HG03378 (cell line): ENCODE results near the gene MYO1D.

Source experiments
- ATAC-seq: cut with Tn5 transposase; IDR thresholded peaks from one replicate; pipeline ENCODE4 v1.9.1; 2021; ENCODE audit warnings: mild to moderate bottlenecking, moderate library complexity; ENCODE audit not compliant: unreplicated experiment

The MYO1D gene

DNA sequence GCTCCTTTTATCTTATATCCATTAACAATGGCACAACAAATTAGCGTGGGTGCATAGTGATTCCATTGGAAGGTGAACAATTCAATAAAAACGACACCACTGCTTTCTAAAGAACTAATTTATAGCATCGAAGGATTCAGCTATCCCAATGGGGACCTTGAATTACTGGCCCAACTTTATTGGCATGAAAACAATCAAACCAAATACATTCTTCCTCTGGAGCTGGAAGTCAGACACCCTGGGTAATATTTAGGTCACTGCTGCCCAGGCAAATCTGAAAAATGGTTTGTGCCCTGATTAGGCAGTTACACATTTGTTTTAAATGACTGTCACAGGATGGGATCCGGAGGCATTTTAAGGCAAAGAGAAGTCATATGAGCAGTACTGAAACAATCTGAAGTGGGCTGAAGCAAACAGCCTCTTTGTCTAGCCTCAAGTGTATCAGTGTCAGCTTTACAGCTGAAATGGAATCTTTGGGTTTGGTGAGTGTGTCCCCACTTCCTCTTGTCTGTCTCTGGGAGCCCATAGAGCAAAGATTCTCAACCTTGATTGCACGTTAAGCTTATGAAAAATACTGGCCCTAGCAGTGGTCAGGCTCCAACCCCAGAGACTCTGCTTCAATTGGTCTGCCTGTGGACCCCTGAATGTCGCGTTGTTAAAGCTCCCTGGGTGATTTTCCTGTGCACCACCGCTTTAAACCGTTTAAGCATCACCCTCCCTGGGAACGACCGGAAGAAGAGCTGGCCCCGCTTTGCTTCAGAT is 359.8 kb downstream of the MYO1D start:
- no peak for ATAC-seq

DNA sequence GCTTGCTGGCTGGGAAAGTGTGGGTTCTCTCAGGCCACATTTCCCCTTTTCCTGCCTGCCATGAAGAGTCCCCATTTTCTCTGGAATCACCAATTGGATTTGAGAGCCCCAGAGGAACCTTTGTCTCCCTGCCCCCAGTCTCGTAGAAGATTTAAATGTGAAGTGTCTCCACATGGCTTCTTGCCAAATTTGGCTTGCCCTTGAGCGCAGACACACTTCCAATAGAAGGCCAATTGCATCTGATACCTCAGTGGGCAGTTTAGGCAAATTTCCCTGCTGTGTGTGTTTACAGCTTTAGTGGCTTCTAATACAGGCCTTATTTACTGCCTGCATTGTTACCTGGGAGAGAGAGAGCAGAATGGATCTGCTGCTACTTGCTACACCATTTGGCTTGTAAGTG is 360.5 kb downstream of the MYO1D start:
- ATAC-seq, result no peak

DNA sequence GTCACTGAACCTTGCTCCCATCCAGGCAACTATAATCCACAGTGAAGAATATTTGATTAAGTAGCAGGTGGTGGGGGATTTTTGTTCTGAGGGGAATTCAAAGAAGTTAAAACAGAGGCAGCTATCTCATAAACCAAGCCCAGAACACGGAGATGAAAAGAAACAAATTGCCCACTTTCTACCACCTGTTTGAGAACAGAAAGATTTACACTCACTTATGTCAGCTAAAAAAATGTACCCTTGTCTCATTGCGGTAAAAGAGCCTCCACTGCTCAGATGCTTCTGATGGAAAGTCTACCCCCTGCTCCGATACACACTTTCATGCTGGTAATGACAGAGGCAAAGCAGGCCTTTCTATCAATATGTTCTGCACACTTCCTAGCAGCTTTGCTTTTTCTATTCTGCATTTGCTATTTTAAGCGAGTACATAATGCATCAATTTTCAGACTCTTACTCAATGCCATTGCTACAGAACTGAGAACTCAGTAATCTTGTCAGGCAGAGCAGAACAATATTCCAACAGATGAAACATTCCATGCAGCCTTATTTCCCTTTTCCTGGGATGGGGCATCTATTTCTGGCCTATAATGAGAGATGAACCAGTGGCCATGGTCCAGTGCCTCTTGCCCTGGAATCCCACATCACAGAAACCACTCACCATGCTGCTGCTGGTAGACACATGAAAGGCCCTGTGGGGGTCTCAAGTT is 361.1 kb downstream of the MYO1D start:
- ATAC-seq, result peak; percentile 41

DNA sequence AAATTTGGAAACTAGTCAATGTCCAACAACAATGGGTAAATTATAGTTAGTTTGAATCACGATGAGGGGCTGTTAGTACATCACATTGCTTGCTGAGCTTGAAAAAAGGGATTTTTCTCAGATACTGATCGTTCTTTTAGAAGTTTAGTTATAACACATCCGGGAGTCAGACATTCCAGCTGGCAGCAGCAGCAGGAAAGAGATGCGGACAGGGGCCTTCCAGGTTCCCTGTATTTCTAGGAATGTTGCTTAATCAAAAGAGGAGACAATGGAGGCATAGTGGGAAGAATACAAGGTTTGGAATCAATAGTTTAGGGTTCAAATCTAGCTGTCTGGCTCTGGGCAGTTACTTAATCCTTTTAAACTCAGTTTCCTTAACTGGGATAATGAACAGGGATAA is 362.3 kb downstream of the MYO1D start:
- ATAC-seq, result no peak

DNA sequence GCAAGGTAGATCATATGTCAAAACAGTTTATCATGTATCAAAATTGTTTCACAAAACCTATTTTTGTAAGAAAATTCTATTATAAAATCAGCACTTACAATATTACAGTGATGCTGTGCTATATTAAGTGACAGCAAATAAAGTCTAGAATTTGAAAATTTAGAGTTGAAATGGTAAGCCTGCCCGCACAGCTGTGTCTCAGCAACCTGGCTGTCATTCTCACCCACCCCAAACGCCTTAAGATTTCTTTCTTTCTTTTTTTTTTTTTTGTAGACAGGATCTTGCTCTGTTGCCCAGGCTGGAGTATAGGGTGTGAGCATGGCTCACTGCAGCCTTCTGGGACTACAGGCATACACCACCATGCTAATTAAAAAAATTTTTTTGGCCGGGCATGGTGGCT is 363.3 kb downstream of the MYO1D start:
- no peak for ATAC-seq

DNA sequence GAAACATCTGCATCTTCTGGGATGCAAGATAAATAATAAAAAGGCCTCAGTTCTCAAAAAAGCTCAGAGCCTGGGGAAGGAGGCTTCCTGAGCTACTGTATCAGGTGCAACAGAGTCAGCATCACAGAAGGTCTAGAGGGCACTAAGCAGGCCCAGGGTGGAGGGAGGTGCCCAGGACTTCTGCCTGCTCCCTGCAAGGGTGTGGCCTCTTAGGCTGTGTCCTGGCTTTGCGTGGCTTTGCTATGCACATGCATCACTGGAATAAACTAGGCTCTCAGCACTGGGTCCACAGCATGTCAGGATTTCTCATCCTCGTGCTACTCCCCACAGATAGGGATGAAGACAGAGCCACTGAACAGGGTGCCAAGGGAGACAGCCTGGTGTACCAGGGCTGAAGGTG is 364.6 kb downstream of the MYO1D start:
- no peak for ATAC-seq

DNA sequence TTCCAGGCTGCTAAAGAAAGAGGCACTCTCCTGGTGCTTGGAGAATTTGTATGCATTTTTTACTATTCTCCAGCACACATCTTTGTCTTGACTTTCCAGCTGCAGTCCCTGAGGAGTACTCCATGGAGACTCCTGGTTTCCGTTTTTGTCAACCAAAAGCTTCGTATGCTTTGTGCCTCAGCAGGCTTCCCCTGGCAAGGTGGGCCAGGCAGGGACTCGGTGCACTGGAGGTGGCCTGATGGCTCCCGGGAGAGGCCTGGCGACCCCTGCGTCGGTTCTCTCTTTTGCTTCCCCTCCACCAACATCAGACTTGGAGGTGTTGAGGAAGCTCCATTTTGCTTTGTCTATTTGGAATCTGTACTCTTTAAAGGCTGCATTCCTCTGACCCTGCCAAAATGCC is 366.5 kb downstream of the MYO1D start:
- ATAC-seq, result no peak

DNA sequence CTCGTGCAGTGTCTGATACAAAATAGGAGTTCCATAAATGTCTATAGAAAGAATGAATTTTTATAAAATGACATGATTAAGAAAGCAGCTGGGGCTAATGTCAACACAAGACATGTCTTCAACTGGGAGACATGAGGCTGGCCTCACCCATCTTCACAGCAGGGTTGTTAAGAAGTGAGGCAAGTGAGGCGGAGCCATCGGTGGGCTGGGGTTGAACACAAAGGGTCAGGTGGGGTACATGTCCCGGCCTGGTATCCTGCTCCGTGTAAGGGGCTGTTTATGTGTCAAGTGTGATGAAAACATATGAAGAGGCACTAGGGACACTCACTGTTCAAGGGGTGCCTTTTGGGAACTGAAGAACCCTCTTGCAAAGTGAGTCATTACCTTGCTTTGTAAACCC is 368.0 kb downstream of the MYO1D start:
- ATAC-seq, result no peak

DNA sequence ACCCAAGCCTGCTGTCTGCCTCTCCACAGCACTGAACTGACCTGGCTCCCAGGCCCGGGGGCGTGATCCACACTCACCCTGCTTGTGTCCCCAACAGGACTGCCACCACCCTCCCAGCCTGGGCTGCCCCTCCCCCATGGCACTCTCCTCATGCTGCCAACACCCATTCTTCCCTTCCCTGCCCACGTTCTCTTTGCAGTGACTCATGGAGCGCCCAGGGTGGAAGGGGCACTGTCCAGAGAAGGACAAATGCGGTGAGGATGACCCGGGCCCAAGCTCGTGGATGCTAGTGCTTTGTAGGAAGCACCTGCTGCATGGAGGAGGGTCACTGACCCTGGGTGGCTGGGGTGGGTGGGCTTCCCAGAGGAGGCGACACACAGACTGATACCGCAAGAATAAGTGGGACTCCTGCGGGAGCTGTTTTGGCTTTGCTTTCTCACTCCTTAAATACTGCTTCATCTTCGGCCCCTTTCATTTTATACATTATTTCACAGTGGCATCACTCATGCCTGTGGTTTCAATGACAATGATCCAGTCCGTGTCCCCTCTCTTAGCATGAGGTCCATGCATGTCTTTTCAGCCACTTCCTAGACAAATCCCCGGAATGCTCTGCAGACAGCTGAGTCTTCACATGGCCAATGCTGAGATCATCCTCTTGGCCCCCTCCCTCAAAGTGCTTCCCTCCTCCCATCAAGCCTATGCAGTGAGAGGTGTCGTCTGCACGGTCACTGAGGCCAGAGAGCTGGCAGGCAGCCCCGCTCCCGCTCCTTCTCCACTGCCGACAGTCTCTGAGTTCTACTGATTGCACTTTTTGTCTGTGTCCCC is 372.5 kb downstream of the MYO1D start:
- ATAC-seq, result no peak

DNA sequence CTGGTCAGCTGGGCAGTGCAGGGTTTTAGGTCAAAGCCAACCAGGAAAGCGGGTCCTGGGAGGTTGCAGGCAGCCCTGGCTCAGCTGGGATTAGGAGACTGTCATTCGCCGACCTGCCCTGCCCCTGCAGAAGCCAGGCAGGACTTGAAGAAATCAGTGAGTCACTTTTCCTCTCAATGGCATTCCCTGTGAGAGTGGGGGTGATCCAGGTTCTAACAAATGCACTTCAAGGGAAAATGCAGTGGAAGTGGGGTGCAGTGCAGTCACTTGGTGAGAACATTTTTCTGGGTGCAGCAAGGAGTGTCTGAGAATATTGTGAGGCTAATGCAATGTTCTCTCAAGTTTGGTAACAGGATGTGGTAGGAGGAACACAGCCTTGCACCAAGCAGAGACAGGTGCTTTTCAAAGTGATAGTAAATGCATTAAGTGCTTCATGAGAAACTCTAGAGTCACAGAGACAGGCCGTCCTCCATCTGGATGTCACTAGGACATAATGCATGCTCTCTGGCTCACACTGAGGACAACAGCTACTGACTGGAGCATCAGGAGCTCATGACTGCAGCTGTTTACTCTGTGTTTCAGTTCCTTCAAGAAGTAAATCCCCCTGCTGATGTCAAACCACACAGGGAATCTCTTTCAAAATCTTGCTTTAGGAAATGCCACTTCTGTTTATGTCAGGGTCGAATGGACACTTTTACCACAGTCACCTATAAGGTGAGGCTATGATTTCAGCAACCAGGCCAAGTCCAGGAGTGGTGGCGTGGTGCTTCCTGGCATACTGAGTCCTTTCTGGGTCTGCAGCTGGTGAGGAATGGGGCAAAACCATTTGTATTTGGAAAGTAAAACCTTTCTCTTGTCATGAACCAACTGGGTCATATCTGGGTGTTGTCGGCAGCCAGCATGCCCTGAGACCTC is 373.4 kb downstream of the MYO1D start:
- peak; percentile 81 for ATAC-seq

DNA sequence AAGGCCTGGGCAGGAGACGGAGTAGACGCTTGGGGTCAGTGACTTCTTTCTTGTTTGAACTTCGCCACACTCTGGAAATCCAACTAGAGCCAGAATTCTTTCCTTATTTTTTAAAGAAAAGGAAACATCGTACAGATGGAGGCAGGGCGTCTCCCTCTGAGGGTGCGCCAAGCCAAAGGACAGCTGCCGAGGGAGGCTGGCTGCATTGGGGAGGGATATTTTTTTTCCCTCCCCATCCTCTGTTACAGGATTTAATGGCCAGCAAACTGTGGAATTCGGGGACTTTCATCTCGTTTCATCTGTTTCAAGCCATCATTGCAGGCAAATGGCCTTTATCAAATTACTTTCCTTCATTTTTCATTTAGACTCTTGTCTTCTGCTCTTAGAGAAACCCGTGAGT is 374.2 kb downstream of the MYO1D start:
- no peak for ATAC-seq

DNA sequence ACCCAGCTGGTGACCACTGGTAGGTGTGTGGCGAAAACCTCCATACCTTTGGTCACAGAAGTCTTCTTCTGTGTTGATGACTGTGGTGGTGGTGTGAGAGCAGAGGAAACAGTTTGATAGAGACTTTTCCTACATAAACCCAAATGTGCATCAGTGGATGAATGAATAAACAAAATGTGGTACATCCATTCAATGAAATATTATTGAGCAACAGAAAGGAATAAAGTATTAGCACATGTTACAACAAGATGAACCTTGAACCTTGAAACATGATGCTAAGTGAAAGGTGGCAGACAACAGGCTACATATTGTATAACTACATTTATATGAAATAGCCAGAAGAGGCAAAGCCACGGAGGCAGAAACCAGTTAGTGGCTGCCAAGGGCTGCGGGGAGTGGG is 374.9 kb downstream of the MYO1D start:
- ATAC-seq, result no peak

DNA sequence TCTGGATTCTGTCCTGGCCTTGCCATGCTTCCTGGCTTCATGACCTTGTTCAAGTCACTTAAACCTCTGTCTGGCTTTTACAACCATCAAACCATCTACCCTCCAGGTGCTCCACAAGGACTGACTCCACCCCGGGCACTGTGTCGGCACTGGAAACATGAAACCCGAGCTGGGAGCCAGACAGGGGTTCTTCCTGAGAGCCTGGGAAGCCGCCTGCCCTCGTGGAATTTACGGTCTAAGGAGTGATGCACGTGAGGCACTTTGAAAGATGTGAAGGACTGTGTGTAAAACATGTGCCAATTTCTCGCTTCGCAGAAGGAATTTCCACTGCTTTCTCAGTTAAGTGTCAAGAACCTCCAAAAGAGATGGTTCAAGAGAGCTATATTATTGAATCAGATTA is 378.5 kb downstream of the MYO1D start:
- no peak for ATAC-seq

DNA sequence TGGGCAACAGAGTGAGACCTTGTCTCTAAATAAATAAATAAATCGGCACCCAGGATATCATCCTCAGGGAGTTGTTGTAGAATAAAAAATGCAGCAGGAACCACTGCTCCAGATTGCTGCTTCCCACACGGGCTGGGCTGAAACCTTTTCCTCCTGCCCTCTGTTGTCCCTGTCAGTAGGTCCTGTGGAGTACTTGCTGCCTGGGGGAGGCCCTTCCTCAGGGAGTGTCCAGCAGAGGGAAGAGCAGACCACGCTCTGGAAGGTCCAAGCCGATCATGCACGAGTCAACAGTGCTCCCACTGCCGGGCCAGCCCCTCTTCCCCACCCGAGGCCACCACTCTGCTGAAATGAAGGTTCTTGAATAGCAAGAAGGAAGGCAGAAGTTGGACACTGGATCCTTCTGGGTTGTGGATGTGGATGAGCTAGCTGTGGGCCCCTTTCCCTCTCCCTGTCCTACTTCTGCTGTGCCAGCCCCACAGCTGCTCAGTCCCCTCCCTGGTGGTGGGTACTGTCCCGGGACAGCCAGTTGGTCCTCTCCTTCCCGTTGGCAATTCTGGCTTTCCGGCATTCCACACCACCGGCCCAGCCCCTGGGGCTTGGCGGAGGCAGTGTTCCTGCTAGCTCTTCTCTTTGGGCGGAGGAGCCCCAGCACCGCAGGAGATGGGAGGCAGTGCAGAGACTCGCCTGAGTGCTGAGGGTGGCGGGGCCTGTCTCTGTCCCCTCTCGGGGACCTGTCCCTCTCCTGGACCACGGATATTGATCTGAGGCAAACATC is 379.3 kb downstream of the MYO1D start:
- no peak for ATAC-seq

DNA sequence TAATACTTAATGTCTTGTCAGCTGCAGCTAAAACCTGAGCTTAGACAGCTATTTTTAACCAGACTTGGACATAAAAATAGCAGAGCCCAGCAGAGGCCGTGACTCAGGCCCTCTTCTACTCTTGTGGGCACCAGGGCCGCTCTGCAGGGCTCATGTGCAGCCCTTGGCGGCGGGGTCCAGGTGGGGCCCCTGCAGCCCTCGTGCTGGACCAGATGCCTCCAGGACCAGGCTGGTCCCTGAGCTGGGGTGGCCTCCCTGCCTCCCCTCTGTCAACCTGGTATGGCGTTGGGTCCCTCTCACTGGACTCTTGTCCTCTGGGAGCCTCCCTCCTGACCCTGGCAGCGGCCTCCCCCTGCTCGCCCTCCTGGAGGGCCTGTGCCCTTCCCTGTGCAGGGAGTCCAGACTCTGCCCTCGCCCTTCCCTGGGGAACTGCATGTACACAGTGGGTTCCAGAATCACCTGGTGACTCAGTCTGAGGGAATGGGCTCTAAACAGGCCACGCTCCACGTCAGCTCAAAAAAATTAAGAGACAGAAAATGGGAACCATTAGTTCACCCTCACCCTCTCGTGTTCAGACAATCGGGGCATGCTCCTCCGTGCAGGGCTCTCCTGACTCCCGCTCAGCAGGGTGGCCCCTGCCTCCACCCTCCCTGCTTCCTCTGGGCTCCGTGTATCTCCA is 380.4 kb downstream of the MYO1D start:
- ATAC-seq, result no peak

DNA sequence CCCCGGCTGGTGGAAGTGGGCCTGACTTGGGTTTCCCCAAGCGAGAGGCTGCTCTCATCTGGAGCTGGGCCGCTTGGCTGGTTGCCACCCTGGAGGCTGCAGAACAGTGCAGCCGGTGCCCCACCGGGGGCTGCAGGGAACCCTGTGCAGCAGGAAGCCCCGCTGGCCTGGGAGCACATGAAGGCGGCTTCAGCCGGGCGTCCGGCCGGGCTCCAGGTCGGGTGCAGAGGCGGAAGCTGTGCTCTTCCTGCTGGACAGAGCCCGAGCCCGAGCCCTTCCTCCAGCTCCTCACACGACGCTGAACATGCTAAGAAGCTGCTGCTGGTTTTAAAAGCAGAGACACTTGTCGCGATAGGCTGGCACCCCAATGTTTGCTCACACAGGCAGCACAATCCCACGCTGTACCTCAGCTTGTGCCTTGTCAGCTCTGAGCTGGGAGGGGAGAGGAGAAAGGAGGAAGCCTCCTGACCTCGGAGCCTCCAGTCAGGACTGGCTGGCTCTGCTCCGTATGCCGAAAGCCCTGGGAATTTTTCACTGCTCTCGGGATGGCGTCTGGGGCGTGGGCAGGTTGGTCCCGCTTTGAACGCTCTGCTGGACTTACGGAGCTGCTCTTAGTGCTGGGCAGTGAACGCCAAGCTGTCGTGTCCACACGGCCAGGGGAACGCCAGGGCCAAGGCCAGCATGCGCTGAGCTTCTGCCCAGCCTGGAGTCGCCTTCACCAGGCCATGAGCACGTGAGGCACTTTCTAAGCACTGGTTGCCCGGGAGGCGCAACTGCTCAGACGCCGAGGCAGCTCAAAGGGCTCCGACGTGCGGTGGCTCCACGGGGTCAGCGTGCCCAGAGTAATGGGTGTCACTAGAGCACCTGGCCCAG is 381.3 kb downstream of the MYO1D start:
- ATAC-seq, result no peak

DNA sequence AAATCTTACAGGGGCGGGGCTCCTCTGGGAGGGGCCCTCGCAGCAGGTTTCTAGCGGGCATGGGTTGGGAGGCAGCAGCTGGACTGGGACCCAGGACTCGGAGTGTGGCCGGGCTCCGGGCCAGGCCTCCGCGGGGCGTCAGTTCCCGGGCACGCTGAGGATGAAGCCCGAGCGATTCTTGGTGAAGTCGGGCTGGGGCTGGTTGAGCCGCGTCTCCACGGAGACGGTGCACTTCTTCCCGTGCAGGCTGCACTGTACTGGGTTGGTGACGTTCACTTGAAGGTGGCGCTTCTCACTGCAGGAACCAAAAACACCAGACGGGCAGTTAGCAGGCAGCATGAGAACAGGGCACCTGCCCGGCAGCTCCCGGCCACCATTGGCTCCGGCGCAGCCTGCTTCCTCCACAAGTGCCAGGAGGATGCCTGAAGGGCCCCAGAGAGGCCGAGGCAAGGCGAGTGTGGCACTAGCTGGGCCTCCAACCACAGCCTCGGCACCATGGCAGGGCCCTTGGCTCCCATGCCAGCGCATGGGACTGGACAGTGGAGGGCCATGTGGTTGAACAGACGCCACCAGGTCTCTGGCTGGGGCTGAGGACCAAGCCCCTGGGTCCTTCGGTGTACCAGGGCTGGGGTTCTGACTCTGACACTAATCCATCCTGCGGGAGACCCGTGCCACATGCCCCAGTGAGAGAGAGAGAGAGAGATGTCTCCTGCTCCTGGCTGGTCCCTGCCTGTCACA is 382.1 kb downstream of the MYO1D start:
- no peak for ATAC-seq
